Measurements from ENCODE around the gene PRDM16. TPM values are rescaled to one million over a fixed set of nuclear protein-coding genes. Genes with fewer than 3 reads are reported as not detected.
A peak's percentile ranks its signal among the peaks of the same experiment; 100 is the strongest.

The PRDM16 gene
- total RNA-seq, 1 experiment from 2014 or later, result 5.3 TPM

GRCh38 chr1:3454811-3455618, 386.0 kb downstream of the PRDM16 start:
- Mint-ChIP-seq H3K4me1 (ENCODE audit: low read depth, unreplicated experiment) (peaks cover 24% of the 10 kb centered on the region), H3K4me3 (ENCODE audit: unreplicated experiment) (peak overlapping the region; percentile 80), H3K27me3 (ENCODE audit: insufficient read depth, unreplicated experiment) (no peaks in the 10 kb centered on the region), H3K9me3 (ENCODE audit: unreplicated experiment) (no peaks in the 10 kb centered on the region), H3K27ac (ENCODE audit: unreplicated experiment) (peak overlapping the region; percentile 79), H3K36me3 (ENCODE audit: insufficient read depth, unreplicated experiment) (peaks cover 15% of the 10 kb centered on the region)
- POLR2A ChIA-PET, result interaction anchor here (2.5 kb wide), 1 partner anchor 16 kb away, joined by 31 read pairs; no protein-coding TSS in a partner anchor
- TF ChIP-seq CTCF (IDR thresholded peaks at IDR 0.05; ENCODE audit: insufficient read depth in 1 of 2, low read depth in 1 of 2, low read length in 1 of 2, severe bottlenecking in 1 of 2, unreplicated experiment in 1 of 2), result no peak
- peak overlapping the region; percentile 71 for H3K4me3 ChIP-seq (ENCODE audit: low read depth, low read length)
- H3K9me3 ChIP-seq, result no peaks in the 10 kb centered on the region
- intact Hi-C loops (cut with micrococcal nuclease; ENCODE audit: unreplicated experiment), result no loop called here
- BruUV-seq (replicated peaks), result TSS peak; percentile 60
- peak; percentile 75 to 82 for DNase-seq
- CTCF ChIA-PET, result interaction anchor here (0.7 kb wide), 1 partner anchor 17 kb away, joined by 6 read pairs; no protein-coding TSS in a partner anchor
- H3K27me3 ChIP-seq (replicated peaks; ENCODE audit: control insufficient read depth, insufficient read depth, low read length), result no peaks in the 10 kb centered on the region
- H3K4me1 ChIP-seq, result peaks cover 64% of the 10 kb centered on the region
- H3K36me3 ChIP-seq (ENCODE audit: control insufficient read depth, insufficient read depth, low read length), result no peaks in the 10 kb centered on the region; the same call in 1 of the 2 replicates

GRCh38 chr1:3455670-3456448, 386.9 kb downstream of the PRDM16 start:
- no TSS peak for BruUV-seq (replicated peaks)
- H3K36me3 Mint-ChIP-seq (ENCODE audit: insufficient read depth, unreplicated experiment), result peaks cover 24% of the 10 kb centered on the region
- ChIA-PET POLR2A (no interaction called here), CTCF (interaction anchor here (1.0 kb wide), 1 partner anchor 15 kb away, joined by 7 read pairs; no protein-coding TSS in a partner anchor)
- H3K9me3 Mint-ChIP-seq (ENCODE audit: unreplicated experiment), result no peaks in the 10 kb centered on the region
- H3K27me3 Mint-ChIP-seq (ENCODE audit: insufficient read depth, unreplicated experiment), result no peaks in the 10 kb centered on the region
- peak overlapping the region; percentile 79 for H3K27ac Mint-ChIP-seq (ENCODE audit: unreplicated experiment)
- TF ChIP-seq CTCF (IDR thresholded peaks at IDR 0.05; ENCODE audit: insufficient read depth in 1 of 2, low read depth in 1 of 2, low read length in 1 of 2, severe bottlenecking in 1 of 2, unreplicated experiment in 1 of 2), result no peak
- peaks cover 32% of the 10 kb centered on the region for H3K4me1 Mint-ChIP-seq (ENCODE audit: low read depth, unreplicated experiment)
- Histone ChIP-seq H3K9me3 (no peaks in the 10 kb centered on the region), H3K4me1 (peaks cover 72% of the 10 kb centered on the region), H3K27me3 (replicated peaks; ENCODE audit: control insufficient read depth, insufficient read depth, low read length) (no peaks in the 10 kb centered on the region), H3K4me3 (ENCODE audit: low read depth, low read length) (peak overlapping the region; percentile 71), H3K36me3 (ENCODE audit: control insufficient read depth, insufficient read depth, low read length) (no peaks in the 10 kb centered on the region; the same call in none of the 2 replicates)
- DNase-seq, result no peak
- H3K4me3 Mint-ChIP-seq (ENCODE audit: unreplicated experiment), result peak overlapping the region; percentile 80
- intact Hi-C loops (cut with micrococcal nuclease; ENCODE audit: unreplicated experiment), result no loop called here

- H3K36me3 ChIP-seq (ENCODE audit: control insufficient read depth, insufficient read depth, low read length), result no peaks in the 10 kb centered on the region; the same call in none of the 2 replicates
- no TSS peak for BruUV-seq (replicated peaks)
- Mint-ChIP-seq H3K4me3 (ENCODE audit: unreplicated experiment) (no peak overlapping the region), H3K27me3 (ENCODE audit: insufficient read depth, unreplicated experiment) (no peaks in the 10 kb centered on the region), H3K36me3 (ENCODE audit: insufficient read depth, unreplicated experiment) (peaks cover 26% of the 10 kb centered on the region), H3K27ac (ENCODE audit: unreplicated experiment) (no peak overlapping the region), H3K9me3 (ENCODE audit: unreplicated experiment) (no peaks in the 10 kb centered on the region), H3K4me1 (ENCODE audit: low read depth, unreplicated experiment) (peaks cover 34% of the 10 kb centered on the region)
- POLR2A ChIA-PET, result no interaction called here
- no peak for TF ChIP-seq CTCF (IDR thresholded peaks at IDR 0.05; ENCODE audit: insufficient read depth in 1 of 2, low read depth in 1 of 2, low read length in 1 of 2, severe bottlenecking in 1 of 2, unreplicated experiment in 1 of 2)
- peak in 1 of 2 experiments; percentile 35 for DNase-seq
- CTCF ChIA-PET, result interaction anchor here (1.0 kb wide), 1 partner anchor 15 kb away, joined by 7 read pairs; no protein-coding TSS in a partner anchor
- H3K27me3 ChIP-seq (replicated peaks; ENCODE audit: control insufficient read depth, insufficient read depth, low read length), result no peaks in the 10 kb centered on the region
- intact Hi-C loops (cut with micrococcal nuclease; ENCODE audit: unreplicated experiment), result no loop called here
- H3K4me1 ChIP-seq, result peaks cover 79% of the 10 kb centered on the region
- H3K9me3 ChIP-seq, result no peaks in the 10 kb centered on the region
- H3K4me3 ChIP-seq (ENCODE audit: low read depth, low read length), result no peak overlapping the region
Measured at GRCh38 chr1:3456449-3456963, 387.5 kb downstream of the PRDM16 start.
